Measurements from ENCODE around the gene KLHL18.
"Not testable (repeated sequence)": the region's sequence is repeated elsewhere in the genome, so short reads cannot be mapped to it uniquely, and the experiment has no call there.

Gene KLHL18

GRCh38 chr3:47313341-47314055 is 30.8 kb downstream of the KLHL18 start:
- no peak overlapping the region for H3K4me3 ChIP-seq (ENCODE audit: low read depth, low read length)
- TF ChIP-seq CTCF (IDR thresholded peaks at IDR 0.05; ENCODE audit: low read depth, low read length, missing control alignments): no peak

GRCh38 chr3:47314056-47314764 is 31.5 kb downstream of the KLHL18 start:
- H3K4me3 ChIP-seq (ENCODE audit: low read depth, low read length): no peak overlapping the region
- TF ChIP-seq CTCF (IDR thresholded peaks at IDR 0.05; ENCODE audit: low read depth, low read length, missing control alignments): no peak
- no peak for DNase-seq (ENCODE audit: low read depth)

More at GRCh38 chr3:47313341-47314055, 30.8 kb downstream of the KLHL18 start:
- no peak for DNase-seq (ENCODE audit: low read depth)

GRCh38 chr3:47315069-47315647 is 32.4 kb downstream of the KLHL18 start:
- DNase-seq (ENCODE audit: low read depth): no peak
- no peak overlapping the region for H3K4me3 ChIP-seq (ENCODE audit: low read depth, low read length)
- TF ChIP-seq CTCF (IDR thresholded peaks at IDR 0.05; ENCODE audit: low read depth, low read length, missing control alignments): no peak

GRCh38 chr3:47316151-47316550 is 33.4 kb downstream of the KLHL18 start:
- DNase-seq (ENCODE audit: low read depth): not testable (repeated sequence)

GRCh38 chr3:47318916-47319315 is 36.2 kb downstream of the KLHL18 start:
- TF ChIP-seq CTCF (IDR thresholded peaks at IDR 0.05; ENCODE audit: low read depth, low read length, missing control alignments): no peak
- DNase-seq (ENCODE audit: low read depth): no peak
- no peak overlapping the region for H3K4me3 ChIP-seq (ENCODE audit: low read depth, low read length)

More at GRCh38 chr3:47316151-47316550, 33.4 kb downstream of the KLHL18 start:
- not testable (repeated sequence) for H3K4me3 ChIP-seq (ENCODE audit: low read depth, low read length)

GRCh38 chr3:47319956-47320355 is 37.2 kb downstream of the KLHL18 start:
- TF ChIP-seq CTCF (IDR thresholded peaks at IDR 0.05; ENCODE audit: low read depth, low read length, missing control alignments): no peak
- no peak overlapping the region for H3K4me3 ChIP-seq (ENCODE audit: low read depth, low read length)
- no peak for DNase-seq (ENCODE audit: low read depth)

- TF ChIP-seq CTCF (IDR thresholded peaks at IDR 0.05; ENCODE audit: low read depth, low read length, missing control alignments): no peak
- H3K4me3 ChIP-seq (ENCODE audit: low read depth, low read length): no peak overlapping the region
- DNase-seq (ENCODE audit: low read depth): no peak
These were observed 40.9 kb downstream of the KLHL18 start for GRCh38 chr3:47323431-47324277.

Measured in GM12864 (cell line).